RWPE2 (cell line): ENCODE measurements around the gene SST.

Source experiments
- ATAC-seq: fragments of 200-7000 bp; cut with Tn5 transposase; 3 replicates; pipeline ENCODE4 v1.9.1; 2021; ENCODE audit warnings: low read depth
- DNase-seq: peaks from one replicate; pipeline ENCODE4 v3.0.0-alpha.2; 2020; ENCODE audit warnings: low spot score
- H3K27ac ChIP-seq: fragments of 450-650 bp; 2 replicates; pipeline ENCODE4 v1.5.1; 2017; ENCODE audit warnings: mild to moderate bottlenecking; ENCODE audit not compliant: poor library complexity, severe bottlenecking
- H3K27me3 ChIP-seq: fragments of 250-450 bp; sonication (Bioruptor Pico); 2 replicates; pipeline ENCODE4 v1.5.1; 2021; ENCODE audit warnings: mild to moderate bottlenecking, moderate library complexity; ENCODE audit not compliant: insufficient read depth, poor library complexity, severe bottlenecking
- H3K36me3 ChIP-seq: fragments of 250-450 bp; sonication (Bioruptor Pico); 2 replicates; pipeline ENCODE4 v1.5.1; 2020; ENCODE audit warnings: low read depth, mild to moderate bottlenecking, moderate library complexity
- H3K4me1 ChIP-seq: fragments of 250-450 bp; sonication (Bioruptor Pico); 2 replicates; pipeline ENCODE4 v1.5.1; 2021; ENCODE audit warnings: mild to moderate bottlenecking, moderate library complexity; ENCODE audit not compliant: insufficient read depth, poor library complexity, severe bottlenecking
- H3K4me3 ChIP-seq: fragments of 250-450 bp; sonication (Bioruptor Pico); 2 replicates; pipeline ENCODE4 v1.5.1; 2021; ENCODE audit warnings: mild to moderate bottlenecking, moderate library complexity; ENCODE audit not compliant: severe bottlenecking
- H3K9me3 ChIP-seq: fragments of 250-450 bp; sonication (Bioruptor Pico); 2 replicates; pipeline ENCODE4 v1.5.1; 2021; ENCODE audit warnings: mild to moderate bottlenecking, moderate library complexity; ENCODE audit not compliant: severe bottlenecking
- CTCF ChIP-seq: fragments of 450-650 bp; IDR thresholded peaks from one replicate; pipeline ENCODE4 v1.5.1; 2017; ENCODE audit warnings: mild to moderate bottlenecking, moderate library complexity; ENCODE audit not compliant: poor library complexity, severe bottlenecking

Gene SST

GRCh38 chr3:187639927-187640568 is 30.1 kb downstream of the SST start:
- H3K27ac ChIP-seq: no peak overlapping the region
- no peaks in the 10 kb centered on the region for H3K9me3 ChIP-seq
- H3K36me3 ChIP-seq: no peaks in the 10 kb centered on the region
- ATAC-seq (no peak), DNase-seq (no peak)
- no peak overlapping the region for H3K4me3 ChIP-seq
- no peak for TF ChIP-seq CTCF
- H3K4me1 ChIP-seq: no peaks in the 10 kb centered on the region
- H3K27me3 ChIP-seq: no peaks in the 10 kb centered on the region

- TF ChIP-seq CTCF: no peak
- DNase-seq (no peak), ATAC-seq (no peak)
- no peaks in the 10 kb centered on the region for H3K27me3 ChIP-seq
- H3K36me3 ChIP-seq: no peaks in the 10 kb centered on the region
- no peak overlapping the region for H3K4me3 ChIP-seq
- no peaks in the 10 kb centered on the region for H3K9me3 ChIP-seq
- H3K4me1 ChIP-seq: no peaks in the 10 kb centered on the region
- H3K27ac ChIP-seq: no peak overlapping the region
Observed at GRCh38 chr3:187636528-187636927, 33.7 kb downstream of the SST start.

DNA sequence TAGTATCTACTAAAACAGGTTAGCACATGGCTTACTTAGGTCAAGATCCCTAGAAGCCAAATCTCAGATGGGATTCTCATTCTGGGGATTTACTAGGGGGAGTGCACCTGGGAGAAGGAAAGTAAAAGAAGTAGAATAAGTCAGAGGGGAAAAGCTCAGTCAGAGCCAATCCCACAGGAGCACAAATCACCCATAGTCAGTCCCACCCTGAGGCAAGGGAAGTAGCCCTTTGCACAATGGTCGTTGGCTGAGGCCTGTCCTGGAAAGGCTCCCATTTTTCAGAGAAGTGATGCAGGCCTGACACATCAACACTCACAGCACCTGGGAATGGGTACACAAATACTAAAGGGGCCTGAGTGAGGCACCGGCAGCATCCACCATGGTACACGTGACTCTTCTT is 39.8 kb downstream of the SST start:
- H3K27ac ChIP-seq: no peak overlapping the region
- no peak for TF ChIP-seq CTCF
- no peaks in the 10 kb centered on the region for H3K9me3 ChIP-seq
- H3K4me1 ChIP-seq: no peaks in the 10 kb centered on the region
- H3K36me3 ChIP-seq: no peaks in the 10 kb centered on the region
- no peak overlapping the region for H3K4me3 ChIP-seq
- no peak for DNase-seq
- ATAC-seq: peak; percentile 44; the same call in 1 of the 3 replicates
- no peaks in the 10 kb centered on the region for H3K27me3 ChIP-seq

DNA sequence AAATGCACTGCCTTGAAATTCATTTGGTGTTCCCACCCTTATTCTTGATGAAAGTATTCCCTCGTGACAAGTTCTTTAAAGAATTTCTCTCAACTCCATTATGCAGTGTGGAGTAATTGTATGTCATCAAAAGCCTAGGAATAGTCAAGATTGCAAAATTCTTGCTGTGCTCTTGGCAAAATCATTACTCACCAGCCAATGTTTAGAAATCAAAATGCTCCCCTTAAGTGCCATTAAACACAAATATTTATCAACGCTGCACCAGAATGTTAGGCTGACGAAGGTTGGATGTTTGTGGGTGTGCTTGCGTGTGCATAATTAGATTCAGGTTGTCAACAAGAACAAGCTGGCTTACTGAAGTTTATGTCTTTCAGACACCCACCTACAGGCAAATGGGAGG is 40.5 kb downstream of the SST start:
- Histone ChIP-seq H3K9me3 (no peaks in the 10 kb centered on the region), H3K27ac (no peak overlapping the region), H3K36me3 (no peaks in the 10 kb centered on the region), H3K4me3 (no peak overlapping the region), H3K4me1 (no peaks in the 10 kb centered on the region), H3K27me3 (no peaks in the 10 kb centered on the region)
- ATAC-seq (peak; percentile 40; the same call in 2 of the 3 replicates), DNase-seq (no peak)
- no peak for TF ChIP-seq CTCF

DNA sequence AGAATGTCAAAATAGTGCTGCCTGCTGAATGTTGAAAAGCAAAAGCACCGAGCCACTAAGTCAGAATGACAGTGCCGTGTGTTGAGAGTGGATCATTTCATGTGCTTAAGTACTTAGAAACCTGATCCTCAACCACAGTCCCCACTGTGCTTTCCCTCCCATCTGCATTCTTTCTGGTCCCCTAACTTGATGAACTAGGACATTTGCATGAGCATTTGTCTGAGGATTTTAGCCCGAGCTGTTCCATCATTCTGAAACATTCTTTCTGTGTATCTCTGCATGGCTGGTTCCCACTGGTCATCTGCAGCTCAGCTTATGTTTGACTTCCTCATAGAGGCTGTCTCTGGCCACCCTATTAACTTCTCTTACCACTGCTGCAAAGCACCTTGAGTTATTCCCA is 42.0 kb downstream of the SST start:
- H3K36me3 ChIP-seq: no peaks in the 10 kb centered on the region
- DNase-seq (no peak), ATAC-seq (no peak)
- H3K9me3 ChIP-seq: no peaks in the 10 kb centered on the region
- no peaks in the 10 kb centered on the region for H3K4me1 ChIP-seq
- peaks cover 3% of the 10 kb centered on the region for H3K27me3 ChIP-seq
- no peak for TF ChIP-seq CTCF
- no peak overlapping the region for H3K27ac ChIP-seq
- no peak overlapping the region for H3K4me3 ChIP-seq
